ENCODE data around the gene DSTN.

DNA sequence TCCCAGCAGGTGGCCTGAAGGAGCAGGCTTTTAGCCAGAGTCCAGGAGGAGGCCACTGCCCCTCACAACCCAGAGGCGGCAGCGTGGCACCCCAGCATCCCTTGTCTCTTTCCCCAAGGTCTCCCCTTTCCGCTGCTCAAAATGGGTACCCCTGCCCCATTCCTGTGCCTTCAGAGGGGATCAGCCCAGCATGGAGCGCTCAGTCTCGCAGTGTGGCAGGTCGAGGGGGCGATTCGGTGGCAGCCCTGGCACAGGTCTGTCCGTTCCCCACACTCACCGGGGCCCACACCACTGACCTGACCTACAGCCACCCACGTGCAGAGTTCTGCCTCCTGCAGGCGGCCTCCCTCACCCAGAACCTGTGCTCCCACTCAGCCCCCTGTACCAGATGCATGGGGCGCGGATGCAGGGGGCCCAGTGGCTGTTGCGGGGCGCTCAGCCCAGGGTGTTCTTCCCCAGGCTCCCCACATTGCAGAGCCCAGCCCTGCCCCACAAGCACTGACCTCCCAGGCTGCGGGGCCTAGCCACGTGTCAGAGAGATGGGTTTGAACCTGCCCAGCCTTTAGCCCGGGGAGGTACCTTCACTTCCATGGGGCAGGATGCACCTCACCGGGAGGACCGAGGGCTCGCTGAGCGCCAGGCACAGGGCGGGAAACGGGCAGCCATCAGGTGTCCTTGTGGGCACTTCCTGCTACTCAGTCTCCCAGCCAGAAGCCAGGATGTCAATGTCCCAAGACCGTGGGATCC lies 41.8 kb downstream of the DSTN start:
- TF ChIP-seq, protein P1, sequence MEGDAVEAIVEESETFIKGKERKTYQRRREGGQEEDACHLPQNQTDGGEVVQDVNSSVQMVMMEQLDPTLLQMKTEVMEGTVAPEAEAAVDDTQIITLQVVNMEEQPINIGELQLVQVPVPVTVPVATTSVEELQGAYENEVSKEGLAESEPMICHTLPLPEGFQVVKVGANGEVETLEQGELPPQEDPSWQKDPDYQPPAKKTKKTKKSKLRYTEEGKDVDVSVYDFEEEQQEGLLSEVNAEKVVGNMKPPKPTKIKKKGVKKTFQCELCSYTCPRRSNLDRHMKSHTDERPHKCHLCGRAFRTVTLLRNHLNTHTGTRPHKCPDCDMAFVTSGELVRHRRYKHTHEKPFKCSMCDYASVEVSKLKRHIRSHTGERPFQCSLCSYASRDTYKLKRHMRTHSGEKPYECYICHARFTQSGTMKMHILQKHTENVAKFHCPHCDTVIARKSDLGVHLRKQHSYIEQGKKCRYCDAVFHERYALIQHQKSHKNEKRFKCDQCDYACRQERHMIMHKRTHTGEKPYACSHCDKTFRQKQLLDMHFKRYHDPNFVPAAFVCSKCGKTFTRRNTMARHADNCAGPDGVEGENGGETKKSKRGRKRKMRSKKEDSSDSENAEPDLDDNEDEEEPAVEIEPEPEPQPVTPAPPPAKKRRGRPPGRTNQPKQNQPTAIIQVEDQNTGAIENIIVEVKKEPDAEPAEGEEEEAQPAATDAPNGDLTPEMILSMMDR (IDR thresholded peaks at IDR 0.05), result no peak
- TF ChIP-seq EP300 (IDR thresholded peaks at IDR 0.05), result no peak
